Limb (tissue), 2 donors: Measurements from ENCODE around the gene TAS2R14.

Experiments
- DNase-seq, 2 donors: peaks; one replicate each; pipeline ENCODE4 v3.0.0-alpha.2; 2016; ENCODE audit errors: extremely low spot score in 2 of 2

The TAS2R14 gene

GRCh38 chr12:10909462-10909861 lies 29.6 kb downstream of the TAS2R14 start, which contains the start of gene TAS2R13:
TAS2R13 (minus strand) TSS chr12:10909562; CDS start chr12:10909298, 264 bp downstream.
- no peak for DNase-seq

- DNase-seq = no peak
These were observed 34.4 kb downstream of the TAS2R14 start for GRCh38 chr12:10904686-10905085.

GRCh38 chr12:10901427-10901826 lies 37.6 kb downstream of the TAS2R14 start:
- no peak for DNase-seq

GRCh38 chr12:10900972-10901371 lies 38.1 kb downstream of the TAS2R14 start:
- no peak for DNase-seq

- no peak for DNase-seq
These were observed 38.5 kb downstream of the TAS2R14 start for GRCh38 chr12:10900530-10900929.

- no peak for DNase-seq
These were observed 42.2 kb downstream of the TAS2R14 start for GRCh38 chr12:10896854-10897253.

- DNase-seq = no peak
These were observed 47.1 kb downstream of the TAS2R14 start for GRCh38 chr12:10891937-10892336.

- DNase-seq = no peak
These were observed 49.8 kb downstream of the TAS2R14 start for GRCh38 chr12:10889226-10889625.
